HG03060 (cell line): ENCODE measurements around the gene ADAMTS18.
"Not testable (repeated sequence)": the region's sequence is repeated elsewhere in the genome, so short reads cannot be mapped to it uniquely, and the experiment has no call there.

Source experiments
- ATAC-seq: cut with Tn5 transposase; IDR thresholded peaks from one replicate; pipeline ENCODE4 v1.9.1; 2021; ENCODE audit warnings: low read depth, moderate number of reproducible peaks; ENCODE audit not compliant: unreplicated experiment

The ADAMTS18 gene

GRCh38 chr16:77298418-77299360, 136.1 kb downstream of the ADAMTS18 start:
- no peak for ATAC-seq

- ATAC-seq: no peak
Observed at GRCh38 chr16:77297996-77298395, 136.8 kb downstream of the ADAMTS18 start.

- no peak for ATAC-seq
Observed at GRCh38 chr16:77295896-77296295, 138.9 kb downstream of the ADAMTS18 start.

DNA sequence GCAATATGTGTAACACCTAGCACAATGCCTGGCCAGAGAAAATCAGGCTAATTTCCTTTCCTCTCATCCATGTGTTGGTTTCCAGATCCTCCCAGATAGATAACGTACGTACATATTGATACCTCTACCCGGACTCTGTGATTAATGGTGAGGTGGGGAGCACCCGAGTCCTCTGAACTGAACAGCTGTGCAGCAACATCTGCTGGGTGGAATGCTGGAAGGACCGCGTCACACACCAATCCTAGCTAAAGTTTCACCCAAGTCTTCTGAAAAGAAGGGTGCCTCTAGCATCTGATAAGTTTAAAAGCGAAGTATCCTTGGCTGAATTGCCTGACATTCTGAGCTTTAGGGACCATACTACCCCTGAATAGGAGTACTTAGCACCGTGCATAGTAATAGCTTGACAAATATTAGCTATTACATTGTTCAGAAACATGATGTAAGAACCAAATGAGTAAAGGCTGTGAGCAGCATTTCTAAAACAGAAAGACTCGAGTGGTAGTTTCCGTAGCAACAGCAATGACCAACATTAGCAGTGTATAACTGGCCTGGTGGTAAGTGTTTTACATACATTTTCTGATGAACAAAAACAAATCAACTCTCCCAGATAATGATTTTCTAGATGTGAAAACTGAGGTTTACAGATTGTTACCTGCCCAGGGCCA, 144.3 kb downstream of the ADAMTS18 start:
- no peak for ATAC-seq

- ATAC-seq: no peak
Observed at GRCh38 chr16:77289331-77289809, 145.5 kb downstream of the ADAMTS18 start.

DNA sequence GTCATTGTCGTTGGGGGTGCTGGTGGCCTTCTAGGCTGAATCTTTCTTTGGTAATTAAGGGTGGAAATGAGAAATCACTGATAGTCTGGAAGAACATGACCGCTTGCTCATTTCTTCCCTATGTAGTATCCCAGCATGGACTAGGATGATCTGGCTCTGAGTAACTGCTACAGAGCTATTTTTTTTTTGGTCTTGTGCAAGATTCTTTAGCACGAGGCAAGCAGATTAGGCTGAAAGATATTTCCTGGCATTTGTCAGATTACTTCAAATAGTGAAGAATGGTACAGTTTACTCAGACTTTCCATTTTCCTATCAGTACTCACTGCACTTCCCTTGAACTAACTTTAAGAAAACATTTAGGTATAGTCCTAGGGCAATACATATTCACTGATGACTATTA, 146.6 kb downstream of the ADAMTS18 start:
- no peak for ATAC-seq

- ATAC-seq: no peak
Observed at GRCh38 chr16:77285676-77286075, 149.2 kb downstream of the ADAMTS18 start.

GRCh38 chr16:77282345-77282744, 152.5 kb downstream of the ADAMTS18 start:
- ATAC-seq: no peak

- not testable (repeated sequence) for ATAC-seq
Observed at GRCh38 chr16:77279316-77279715, 155.5 kb downstream of the ADAMTS18 start.

GRCh38 chr16:77277571-77277970, 157.3 kb downstream of the ADAMTS18 start:
- ATAC-seq: no peak

DNA sequence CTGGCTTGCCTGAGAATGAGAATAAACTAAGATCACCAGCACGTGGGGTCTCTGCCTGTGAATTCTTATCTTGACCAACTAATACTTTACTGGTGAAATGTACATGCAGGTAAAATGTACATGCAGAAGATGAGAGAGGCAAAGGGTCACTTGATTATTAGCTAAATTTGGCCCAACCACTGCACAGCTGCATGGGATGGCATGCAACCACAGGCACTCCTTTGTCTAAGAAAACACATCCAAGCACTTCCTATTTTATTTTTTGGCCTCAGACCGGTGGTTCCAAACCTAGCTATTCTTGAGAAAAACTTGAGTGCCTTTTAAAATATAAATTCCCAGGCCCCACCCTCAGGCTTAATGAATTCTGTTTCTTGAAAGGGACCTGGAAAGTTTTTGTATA, 157.7 kb downstream of the ADAMTS18 start:
- ATAC-seq: no peak

DNA sequence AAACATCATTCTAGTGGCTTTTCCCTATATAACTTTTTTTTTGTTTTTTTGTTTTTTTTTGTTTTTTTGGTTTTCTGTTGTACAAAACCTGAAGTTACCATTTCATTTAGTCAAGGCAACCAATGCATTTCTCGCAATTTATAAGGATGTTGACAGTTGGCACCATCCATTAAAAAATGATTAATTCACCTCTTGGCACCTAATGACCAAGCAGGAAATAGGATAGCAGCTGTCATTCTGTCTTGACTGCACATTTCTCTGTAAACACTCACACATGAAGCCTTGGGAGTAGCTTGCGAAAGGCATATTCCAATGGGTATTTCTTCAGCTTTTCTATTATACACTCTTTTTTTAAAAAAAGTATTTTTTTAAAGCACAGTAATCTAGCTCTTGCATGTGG, 158.2 kb downstream of the ADAMTS18 start:
- ATAC-seq: no peak

GRCh38 chr16:77275303-77275702, 159.5 kb downstream of the ADAMTS18 start:
- not testable (repeated sequence) for ATAC-seq

- no peak for ATAC-seq
Observed at GRCh38 chr16:77273815-77274214, 161.0 kb downstream of the ADAMTS18 start.

DNA sequence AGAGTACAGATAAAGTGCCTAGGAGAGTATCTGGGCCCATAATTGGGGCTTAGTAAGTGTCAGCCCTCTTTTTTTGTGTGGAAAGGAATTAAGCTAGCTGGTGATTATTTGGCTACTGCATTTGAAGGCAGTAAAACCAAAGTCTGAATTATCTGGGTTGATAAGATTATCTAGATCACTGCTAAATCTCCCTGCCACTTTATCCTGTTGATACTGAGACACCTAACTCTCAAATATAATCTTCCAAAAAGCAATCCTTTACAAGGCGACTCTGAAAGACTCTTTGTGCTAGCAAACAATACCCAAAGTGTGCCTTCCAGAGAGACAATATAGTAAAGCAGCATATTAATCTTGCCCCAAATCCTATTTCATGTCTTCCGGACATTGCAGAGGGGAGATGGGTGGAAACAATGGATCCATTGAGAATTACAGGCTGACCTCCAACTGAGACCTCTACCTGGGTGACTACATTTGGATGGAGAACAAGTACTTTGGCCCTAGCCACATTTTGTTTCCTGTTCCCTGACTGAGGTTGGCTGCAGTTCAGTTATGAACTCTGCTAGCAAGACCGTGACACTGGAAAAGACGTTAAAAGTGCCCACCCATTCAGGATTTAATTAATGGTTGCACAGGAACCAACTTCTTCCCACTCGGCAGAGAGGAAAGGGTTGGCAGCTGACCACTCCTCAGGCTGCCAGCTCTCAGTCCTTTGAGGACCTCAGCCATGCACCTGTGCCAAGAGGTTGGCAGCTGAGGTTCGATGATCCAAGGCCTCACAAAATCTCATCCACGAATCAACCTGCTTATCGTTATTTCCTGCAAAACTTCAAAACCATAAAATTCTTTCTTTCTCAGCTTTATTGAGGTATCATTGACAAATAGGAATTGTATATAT, 163.1 kb downstream of the ADAMTS18 start:
- no peak for ATAC-seq

GRCh38 chr16:77266185-77266584, 168.6 kb downstream of the ADAMTS18 start:
- not testable (repeated sequence) for ATAC-seq

- ATAC-seq: no peak
Observed at GRCh38 chr16:77262971-77263370, 171.9 kb downstream of the ADAMTS18 start.

DNA sequence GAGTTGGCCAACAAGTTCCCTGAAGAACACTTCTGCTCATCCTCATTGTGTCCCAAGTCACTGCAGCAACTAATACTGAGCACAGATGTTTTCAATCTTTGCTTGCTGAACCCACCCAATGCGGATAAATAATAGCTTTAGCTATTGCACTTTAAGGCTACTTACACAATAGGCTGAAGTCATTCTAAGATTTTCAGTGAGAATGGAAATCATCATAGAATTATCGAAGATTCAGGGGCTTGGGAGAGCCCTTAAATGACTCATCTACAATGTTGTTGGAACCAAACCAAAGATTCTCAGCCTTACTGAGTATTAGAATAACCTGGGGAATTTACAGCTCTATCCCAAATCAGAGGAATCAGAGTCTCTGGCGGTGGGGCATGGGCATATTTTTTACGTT, 184.4 kb downstream of the ADAMTS18 start:
- no peak for ATAC-seq

- no peak for ATAC-seq
Observed at GRCh38 chr16:77246150-77246549, 188.7 kb downstream of the ADAMTS18 start.

DNA sequence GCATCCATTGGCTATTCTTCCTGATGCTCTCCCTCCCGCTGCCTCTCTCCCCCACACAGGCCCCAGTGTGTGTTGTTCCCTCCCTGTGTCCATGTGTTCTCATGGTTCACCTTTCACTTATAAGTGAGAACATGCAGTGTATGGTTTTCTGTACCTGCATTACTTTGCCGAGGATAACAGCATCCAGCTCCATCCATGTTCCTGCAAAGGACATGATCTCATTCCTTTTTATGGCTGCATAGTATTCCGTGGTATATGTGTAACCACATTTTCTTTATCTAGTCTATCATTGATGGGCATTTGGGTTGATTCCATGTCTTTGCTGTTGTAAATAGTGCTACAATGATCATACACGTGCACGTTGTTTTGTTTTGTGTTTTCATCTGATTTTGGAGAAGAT, 192.4 kb downstream of the ADAMTS18 start:
- ATAC-seq: not testable (repeated sequence)

GRCh38 chr16:77238593-77238992, 196.2 kb downstream of the ADAMTS18 start:
- no peak for ATAC-seq
